ENCODE results near the gene CPLANE1. TPM values are rescaled to one million over a fixed set of nuclear protein-coding genes. Genes with fewer than 3 reads are reported as not detected.

The CPLANE1 gene
- total and polyA plus RNA-seq, 2 of the 4 experiments (the other 2 are of a cell fraction): 4.4 to 17.9 TPM

GRCh38 chr5:37121027-37121426 lies 128.1 kb downstream of the CPLANE1 start:
- H2BK15ac ChIP-seq (ENCODE audit: low read depth, low read length): no peak overlapping the region
- H3K56ac ChIP-seq (ENCODE audit: extremely low read depth, insufficient read depth, low read length): no peak overlapping the region
- no peaks in the 10 kb centered on the region for H4K20me1 ChIP-seq (ENCODE audit: insufficient read depth, low read length)
- H3K14ac ChIP-seq (replicated peaks; ENCODE audit: low read depth, low read length): no peak overlapping the region
- no CpG with 5 or more reads among the region's 1 CpG for WGBS, 2 experiments (ENCODE audit: extremely low coverage in 2 of 2, insufficient read length in 1 of 2)
- in situ Hi-C loops (cut with MboI; ENCODE audit: low sequenced_read_pairs) (no loop called here), dilution Hi-C loops (cut with HindIII; ENCODE audit: low sequenced_read_pairs, unreplicated experiment) (no loop called here), intact Hi-C loops (cut with micrococcal nuclease) (no loop called here)
- H3K27me3 ChIP-seq (ENCODE audit: control insufficient read depth, insufficient read depth, low read length): no peaks in the 10 kb centered on the region
- peaks cover 4% of the 10 kb centered on the region for H3K9me1 ChIP-seq (ENCODE audit: insufficient read depth, low read length)
- no peak overlapping the region for H3K23ac ChIP-seq (ENCODE audit: low read depth, low read length)
- H3K4me2 ChIP-seq (ENCODE audit: low read depth, low read length): no peak overlapping the region
- H3K4me3 ChIP-seq (ENCODE audit: insufficient read depth, low read depth, low read length): no peak overlapping the region
- H4K91ac ChIP-seq (ENCODE audit: insufficient read depth, low read depth, low read length): no peak overlapping the region
- H3K4me1 ChIP-seq (ENCODE audit: control insufficient read depth, insufficient read depth, low read length): peaks cover 4% of the 10 kb centered on the region; the same call in 1 of the 2 replicates
- H2AK5ac ChIP-seq (ENCODE audit: low read depth, low read length): no peak overlapping the region
- no peak overlapping the region for H3K4ac ChIP-seq (ENCODE audit: low read depth, low read length)
- no peak overlapping the region for H3K9ac ChIP-seq (ENCODE audit: low read depth, low read length)
- TF ChIP-seq CHD1 (IDR thresholded peaks at IDR 0.05; ENCODE audit: low read depth, low read length) (no peak), RAD21 (IDR thresholded peaks at IDR 0.05; ENCODE audit: low read length) (no peak), CEBPB (IDR thresholded peaks at IDR 0.05; ENCODE audit: low read depth, low read length) (no peak), USF2 (IDR thresholded peaks at IDR 0.05; ENCODE audit: low read depth, low read length) (no peak), RFX5 (IDR thresholded peaks at IDR 0.05; ENCODE audit: low read depth, low read length) (no peak)
- CTCF ChIA-PET: no interaction called here
- DNase-seq (no peak), ATAC-seq (ENCODE audit: low read depth) (no peak)
- no peak overlapping the region for H2BK20ac ChIP-seq (ENCODE audit: low read depth, low read length)
- H4K5ac ChIP-seq (ENCODE audit: low read depth, low read length): no peak overlapping the region
- no peak overlapping the region for H2AFZ ChIP-seq (replicated peaks; ENCODE audit: low read length, poor library complexity)
- POLR2A ChIA-PET (ENCODE audit: unreplicated experiment): no interaction called here
- H3K18ac ChIP-seq (ENCODE audit: low read depth, low read length): no peak overlapping the region
- peaks cover 14% of the 10 kb centered on the region for H3K36me3 ChIP-seq (ENCODE audit: control insufficient read depth, insufficient read depth, low read length)
- no TSS peak for BruUV-seq (replicated peaks)
- no peaks in the 10 kb centered on the region for H3K9me3 ChIP-seq (ENCODE audit: control insufficient read depth, insufficient read depth, low read length)
- H4K8ac ChIP-seq (ENCODE audit: low read depth in 2 of 2, low read length in 2 of 2): no peak overlapping the region
- H2AK9ac ChIP-seq (replicated peaks; ENCODE audit: low read depth, low read length, poor library complexity): no peak overlapping the region
- no peaks in the 10 kb centered on the region for H3K79me1 ChIP-seq (ENCODE audit: low read depth in 1 of 2, low read length in 2 of 2)
- H2BK5ac ChIP-seq (ENCODE audit: low read depth, low read length, poor library complexity, severe bottlenecking): no peak overlapping the region
- H3K27ac ChIP-seq (ENCODE audit: insufficient read depth, low read length): no peak overlapping the region
- no peak overlapping the region for H2BK120ac ChIP-seq (ENCODE audit: low read depth, low read length)
